GM12874 (cell line): ENCODE data around the gene CBFA2T2.

Source experiments
- CTCF ChIP-seq: IDR thresholded peaks from 2 replicates; pipeline ENCODE4 v1.5.1; 2011; ENCODE audit warnings: low read depth, mild to moderate bottlenecking, control low read depth, low read length, moderate library complexity; ENCODE audit not compliant: insufficient read depth

Gene CBFA2T2

GRCh38 chr20:33666293-33667244, 176.7 kb downstream of the CBFA2T2 start, which contains the start of gene ACTL10:
Gene ACTL10, plus strand, starts transcription at chr20:33666943. Its CDS starts 555 bp downstream, at chr20:33667498.
- peak; percentile 11; the same call in 1 of the 2 replicates for TF ChIP-seq CTCF

GRCh38 chr20:33667245-33667675, 177.4 kb downstream of the CBFA2T2 start:
- peak; percentile 9; the same call in 1 of the 2 replicates for TF ChIP-seq CTCF

GRCh38 chr20:33667676-33668465, 178.0 kb downstream of the CBFA2T2 start:
- TF ChIP-seq CTCF, result peak; percentile 93

GRCh38 chr20:33668466-33669155, 178.7 kb downstream of the CBFA2T2 start:
- no peak for TF ChIP-seq CTCF

GRCh38 chr20:33669224-33669623, 179.3 kb downstream of the CBFA2T2 start:
- TF ChIP-seq CTCF, result no peak

GRCh38 chr20:33669873-33670640, 180.2 kb downstream of the CBFA2T2 start:
- no peak for TF ChIP-seq CTCF
